HG02884 (cell line): Measurements from ENCODE around the gene SH3PXD2A.
"Not testable (repeated sequence)": the region's sequence is repeated elsewhere in the genome, so short reads cannot be mapped to it uniquely, and the experiment has no call there.

Experiments used
- ATAC-seq: cut with Tn5 transposase; IDR thresholded peaks from one replicate; pipeline ENCODE4 v1.9.1; 2021; ENCODE audit warnings: mild to moderate bottlenecking, moderate library complexity; ENCODE audit not compliant: unreplicated experiment

SH3PXD2A gene

GRCh38 chr10:103751667-103752290 lies 103.6 kb downstream of the SH3PXD2A start:
- no peak for ATAC-seq

GRCh38 chr10:103750836-103751235 lies 104.5 kb downstream of the SH3PXD2A start:
- ATAC-seq, result no peak

- ATAC-seq, result no peak
Observed at GRCh38 chr10:103749779-103750178, 105.6 kb downstream of the SH3PXD2A start.

GRCh38 chr10:103748020-103748419 lies 107.4 kb downstream of the SH3PXD2A start:
- no peak for ATAC-seq

- ATAC-seq, result no peak
Observed at GRCh38 chr10:103747193-103747865, 108.0 kb downstream of the SH3PXD2A start.

GRCh38 chr10:103746598-103746997 lies 108.8 kb downstream of the SH3PXD2A start:
- no peak for ATAC-seq

GRCh38 chr10:103745341-103746247 lies 109.8 kb downstream of the SH3PXD2A start:
- ATAC-seq, result no peak

- no peak for ATAC-seq
Observed at GRCh38 chr10:103742824-103743223, 112.6 kb downstream of the SH3PXD2A start.

- ATAC-seq, result no peak
Observed at GRCh38 chr10:103740611-103741010, 114.8 kb downstream of the SH3PXD2A start.

GRCh38 chr10:103739039-103739764 lies 116.2 kb downstream of the SH3PXD2A start:
- ATAC-seq, result no peak

- ATAC-seq, result no peak
Observed at GRCh38 chr10:103737735-103738367, 117.5 kb downstream of the SH3PXD2A start.

- ATAC-seq, result no peak
Observed at GRCh38 chr10:103736763-103737162, 118.6 kb downstream of the SH3PXD2A start.

GRCh38 chr10:103736044-103736443 lies 119.3 kb downstream of the SH3PXD2A start:
- no peak for ATAC-seq

GRCh38 chr10:103734731-103735130 lies 120.6 kb downstream of the SH3PXD2A start:
- no peak for ATAC-seq

- no peak for ATAC-seq
Observed at GRCh38 chr10:103733045-103733419, 122.3 kb downstream of the SH3PXD2A start.

- ATAC-seq, result no peak
Observed at GRCh38 chr10:103732339-103733044, 122.9 kb downstream of the SH3PXD2A start.

GRCh38 chr10:103731609-103732270 lies 123.6 kb downstream of the SH3PXD2A start:
- ATAC-seq, result no peak

GRCh38 chr10:103731026-103731425 lies 124.3 kb downstream of the SH3PXD2A start:
- ATAC-seq, result not testable (repeated sequence)

GRCh38 chr10:103729851-103730250 lies 125.5 kb downstream of the SH3PXD2A start:
- no peak for ATAC-seq
